H1 (cell line): ENCODE data around the gene ADAMTS3. TPM values are rescaled to one million over a fixed set of nuclear protein-coding genes. Genes with fewer than 3 reads are reported as not detected.

ENCODE experiments used
- GABPA ChIP-seq: IDR thresholded peaks from 2 replicates; pipeline ENCODE4 v1.6.1; 2011; ENCODE audit warnings: mild to moderate bottlenecking, low read length, moderate library complexity, borderline replicate concordance; ENCODE audit not compliant: insufficient read depth
- SAP30 ChIP-seq: fragments of 300-600 bp; sonication (generic); IDR thresholded peaks from 2 replicates; pipeline ENCODE4 v1.7.1; 2012; ENCODE audit warnings: low read length, moderate library complexity, mild to moderate bottlenecking, inconsistent platforms; ENCODE audit not compliant: insufficient read depth, insufficient replicate concordance
- SIX5 ChIP-seq: IDR thresholded peaks from 2 replicates; pipeline ENCODE4 v1.6.1; 2011; ENCODE audit warnings: mild to moderate bottlenecking, low read depth, low read length
- YY1 ChIP-seq: IDR thresholded peaks from 2 replicates; pipeline ENCODE4 v1.6.1; 2011; ENCODE audit warnings: low read depth, mild to moderate bottlenecking, low read length
- polyA plus RNA-seq, 7 experiments: library from polyadenylated mRNA; depleted of rRNA in 3 of 7; stranded (reverse) in 5 of 7; unstranded in 2 of 7; fragments of >200 nt in 5 of 7; fragments of 200-250 nt in 2 of 7; gene quantifications; 1 replicate in 5 of 7; 2 replicates in 1 of 7; 4 replicates in 1 of 7; pipeline versions ENCODE4 v1.2.1 to v1.2.3, GENCODE V29; 2011 to 2013; ENCODE audit warnings: missing spikeins in 2 of 7, mixed read lengths in 2 of 7
- total RNA-seq: library from RNA; stranded (reverse); fragmentation: NEBNext Ultra II Directional; extraction: Animal tissue kit (Norgen Biotek cat#: 25700); gene quantifications from 2 replicates; pipeline ENCODE4 v1.2.1, GENCODE V29; 2021
- TF ChIP-seq, protein P1 (sequence below): IDR thresholded peaks from 2 replicates; pipeline ENCODE4 v1.6.1; 2012; ENCODE audit warnings: low read length, inconsistent platforms

The ADAMTS3 gene
- total and polyA plus RNA-seq, 2 of the 8 experiments (the other 6 are each of a cell fraction or from before 2014, with no cell fraction given), result 1.3 to 3.4 TPM

DNA sequence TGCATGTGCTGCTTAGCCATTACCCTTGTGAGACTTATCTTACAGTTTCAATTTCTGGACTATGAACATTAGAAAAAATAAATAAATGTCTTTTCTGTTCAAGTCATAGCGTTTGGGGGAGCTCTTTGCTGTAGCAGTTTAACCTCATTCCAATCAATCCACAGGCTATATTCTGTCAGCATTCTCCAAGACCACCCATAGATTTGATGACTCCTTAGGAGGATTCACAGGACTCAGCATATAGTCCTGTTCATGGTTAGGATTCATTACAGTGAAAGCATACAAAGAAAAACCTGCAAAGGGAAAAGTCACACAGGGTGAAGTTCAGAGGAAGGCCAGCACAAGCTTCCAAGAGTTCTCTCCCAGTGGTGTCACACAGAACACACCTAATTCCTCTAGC lies 180.5 kb downstream of the ADAMTS3 start (continued):
- no peak for TF ChIP-seq GABPA
- TF ChIP-seq SAP30, result no peak
- no peak for TF ChIP-seq YY1
- TF ChIP-seq SIX5, result no peak
- TF ChIP-seq, protein P1, sequence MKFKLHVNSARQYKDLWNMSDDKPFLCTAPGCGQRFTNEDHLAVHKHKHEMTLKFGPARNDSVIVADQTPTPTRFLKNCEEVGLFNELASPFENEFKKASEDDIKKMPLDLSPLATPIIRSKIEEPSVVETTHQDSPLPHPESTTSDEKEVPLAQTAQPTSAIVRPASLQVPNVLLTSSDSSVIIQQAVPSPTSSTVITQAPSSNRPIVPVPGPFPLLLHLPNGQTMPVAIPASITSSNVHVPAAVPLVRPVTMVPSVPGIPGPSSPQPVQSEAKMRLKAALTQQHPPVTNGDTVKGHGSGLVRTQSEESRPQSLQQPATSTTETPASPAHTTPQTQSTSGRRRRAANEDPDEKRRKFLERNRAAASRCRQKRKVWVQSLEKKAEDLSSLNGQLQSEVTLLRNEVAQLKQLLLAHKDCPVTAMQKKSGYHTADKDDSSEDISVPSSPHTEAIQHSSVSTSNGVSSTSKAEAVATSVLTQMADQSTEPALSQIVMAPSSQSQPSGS, result no peak
